K562 (cell line): Measurements from ENCODE around the gene RFWD3. TPM values are rescaled to one million over a fixed set of nuclear protein-coding genes. Genes with fewer than 3 reads are reported as not detected.

Experiments used
- ARID3B ChIP-seq: fragments of 250-450 bp; sonication (Bioruptor Pico); IDR thresholded peaks from 2 replicates; pipeline ENCODE4 v1.4.0; 2020; ENCODE audit warnings: borderline replicate concordance
- ETV6 ChIP-seq, 3 experiments: fragments of 150-350 bp in 1 of 3; sonication (generic) in 1 of 3; formaldehyde crosslinking in 1 of 3; IDR thresholded peaks; 2 replicates each; pipeline versions ENCODE4 v1.6.1 to v1.8.0; 2014 to 2022; ENCODE audit warnings: borderline replicate concordance in 2 of 3, low read depth in 2 of 3, antibody characterized with exemption in 1 of 3, low read length in 1 of 3, mild to moderate bottlenecking in 1 of 3, missing genetic modification reagents in 1 of 3
- HBP1 ChIP-seq: fragments of 450-650 bp; formaldehyde crosslinking; IDR thresholded peaks from 2 replicates; pipeline ENCODE4 v1.4.0; 2022; ENCODE audit warnings: missing genetic modification characterization
- SAFB ChIP-seq: fragments of 200-400 bp; formaldehyde crosslinking; IDR thresholded peaks from 2 replicates; pipeline ENCODE4 v1.6.1; 2017; ENCODE audit warnings: low read depth, low read length, borderline replicate concordance
- ZNF140 ChIP-seq: fragments of 250-450 bp; sonication (Bioruptor Pico); IDR thresholded peaks from 2 replicates; pipeline ENCODE4 v1.8.0; 2021; ENCODE audit warnings: moderate library complexity, mild to moderate bottlenecking, inconsistent platforms
- polyA plus RNA-seq, 8 experiments: library from polyadenylated mRNA; depleted of rRNA in 4 of 8; stranded (reverse) in 5 of 8; unstranded in 3 of 8; fragments of >200 nt; fragmentation: Nextera tagmentation in 2 of 8; fragmentation: Illumina TruSeq in 1 of 8; extraction: Ambion mirVana in 2 of 8; extraction: Trizol in 1 of 8; gene quantifications; 2 replicates each; pipeline versions ENCODE4 v1.2.1 to v1.2.3, GENCODE V29; 2011 to 2014; ENCODE audit warnings: inconsistent platforms in 1 of 8, missing spikeins in 1 of 8
- total RNA-seq, 7 experiments: library from RNA; depleted of rRNA in 6 of 7; stranded (reverse); fragments of >200 nt in 6 of 7; fragmentation: Illumina TruSeq in 2 of 7; extraction: Trizol in 2 of 7; gene quantifications; 2 replicates each; pipeline versions ENCODE4 v1.2.1 to v1.2.3, GENCODE V29; 2011 to 2021; ENCODE audit warnings: low replicate concordance in 1 of 7
- TF ChIP-seq, protein P1 (sequence below), 2 experiments: IDR thresholded peaks in 1 of 2; conservative IDR thresholded peaks in 1 of 2; 2 replicates each; pipeline ENCODE4 v1.6.1; 2016; ENCODE audit warnings: low read depth in 2 of 2, mild to moderate bottlenecking in 1 of 2, missing compliant biosample characterization in 1 of 2, missing genetic modification characterization in 1 of 2, moderate library complexity in 1 of 2
- TF ChIP-seq, protein P2 (sequence below): fragments of 450-650 bp; IDR thresholded peaks from 2 replicates; pipeline ENCODE4 v1.7.1; 2018; ENCODE audit warnings: mild to moderate bottlenecking, low read depth; ENCODE audit not compliant: partially characterized antibody
- TF ChIP-seq, protein P3 (sequence below): fragments of 450-650 bp; IDR thresholded peaks from 2 replicates; pipeline ENCODE4 v1.6.1; 2017; ENCODE audit warnings: mild to moderate bottlenecking, moderate library complexity

The RFWD3 gene
- total and polyA plus RNA-seq, 9 of the 15 experiments (the other 6 are each of a cell fraction or from before 2014, with no cell fraction given) = 20.8 to 121 (median 79.0) TPM

GRCh38 chr16:74607310-74607961, 59.2 kb downstream of the RFWD3 start (continued):
- TF ChIP-seq ETV6 (IDR thresholded peaks at IDR 0.05; ENCODE audit: borderline replicate concordance in 1 of 2, low read depth in 2 of 2, low read length in 1 of 2) (no peak), ETV6 (CRISPR knock-in tag; IDR thresholded peaks at IDR 0.05; ENCODE audit: borderline replicate concordance) (no peak), ZNF140 (CRISPR knock-in tag) (no peak), ARID3B (CRISPR knock-in tag) (no peak), SAFB (no peak), HBP1 (CRISPR knock-in tag) (no peak)
- TF ChIP-seq, protein P1, sequence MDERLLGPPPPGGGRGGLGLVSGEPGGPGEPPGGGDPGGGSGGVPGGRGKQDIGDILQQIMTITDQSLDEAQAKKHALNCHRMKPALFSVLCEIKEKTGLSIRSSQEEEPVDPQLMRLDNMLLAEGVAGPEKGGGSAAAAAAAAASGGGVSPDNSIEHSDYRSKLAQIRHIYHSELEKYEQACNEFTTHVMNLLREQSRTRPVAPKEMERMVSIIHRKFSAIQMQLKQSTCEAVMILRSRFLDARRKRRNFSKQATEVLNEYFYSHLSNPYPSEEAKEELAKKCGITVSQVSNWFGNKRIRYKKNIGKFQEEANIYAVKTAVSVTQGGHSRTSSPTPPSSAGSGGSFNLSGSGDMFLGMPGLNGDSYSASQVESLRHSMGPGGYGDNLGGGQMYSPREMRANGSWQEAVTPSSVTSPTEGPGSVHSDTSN (CRISPR knock-in tag; IDR thresholded peaks at IDR 0.05; ENCODE audit: low read depth) = no peak
- TF ChIP-seq, protein P1 (tag; conservative IDR thresholded peaks at IDR 0.05; ENCODE audit: low read depth) = no peak
- TF ChIP-seq, protein P2, sequence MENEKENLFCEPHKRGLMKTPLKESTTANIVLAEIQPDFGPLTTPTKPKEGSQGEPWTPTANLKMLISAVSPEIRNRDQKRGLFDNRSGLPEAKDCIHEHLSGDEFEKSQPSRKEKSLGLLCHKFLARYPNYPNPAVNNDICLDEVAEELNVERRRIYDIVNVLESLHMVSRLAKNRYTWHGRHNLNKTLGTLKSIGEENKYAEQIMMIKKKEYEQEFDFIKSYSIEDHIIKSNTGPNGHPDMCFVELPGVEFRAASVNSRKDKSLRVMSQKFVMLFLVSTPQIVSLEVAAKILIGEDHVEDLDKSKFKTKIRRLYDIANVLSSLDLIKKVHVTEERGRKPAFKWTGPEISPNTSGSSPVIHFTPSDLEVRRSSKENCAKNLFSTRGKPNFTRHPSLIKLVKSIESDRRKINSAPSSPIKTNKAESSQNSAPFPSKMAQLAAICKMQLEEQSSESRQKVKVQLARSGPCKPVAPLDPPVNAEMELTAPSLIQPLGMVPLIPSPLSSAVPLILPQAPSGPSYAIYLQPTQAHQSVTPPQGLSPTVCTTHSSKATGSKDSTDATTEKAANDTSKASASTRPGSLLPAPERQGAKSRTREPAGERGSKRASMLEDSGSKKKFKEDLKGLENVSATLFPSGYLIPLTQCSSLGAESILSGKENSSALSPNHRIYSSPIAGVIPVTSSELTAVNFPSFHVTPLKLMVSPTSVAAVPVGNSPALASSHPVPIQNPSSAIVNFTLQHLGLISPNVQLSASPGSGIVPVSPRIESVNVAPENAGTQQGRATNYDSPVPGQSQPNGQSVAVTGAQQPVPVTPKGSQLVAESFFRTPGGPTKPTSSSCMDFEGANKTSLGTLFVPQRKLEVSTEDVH = peak; percentile 57
- TF ChIP-seq, protein P3, sequence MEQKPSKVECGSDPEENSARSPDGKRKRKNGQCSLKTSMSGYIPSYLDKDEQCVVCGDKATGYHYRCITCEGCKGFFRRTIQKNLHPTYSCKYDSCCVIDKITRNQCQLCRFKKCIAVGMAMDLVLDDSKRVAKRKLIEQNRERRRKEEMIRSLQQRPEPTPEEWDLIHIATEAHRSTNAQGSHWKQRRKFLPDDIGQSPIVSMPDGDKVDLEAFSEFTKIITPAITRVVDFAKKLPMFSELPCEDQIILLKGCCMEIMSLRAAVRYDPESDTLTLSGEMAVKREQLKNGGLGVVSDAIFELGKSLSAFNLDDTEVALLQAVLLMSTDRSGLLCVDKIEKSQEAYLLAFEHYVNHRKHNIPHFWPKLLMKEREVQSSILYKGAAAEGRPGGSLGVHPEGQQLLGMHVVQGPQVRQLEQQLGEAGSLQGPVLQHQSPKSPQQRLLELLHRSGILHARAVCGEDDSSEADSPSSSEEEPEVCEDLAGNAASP = no peak
